ENCODE data around the gene KCNH3.

KCNH3 gene

GRCh38 chr12:49537231-49537751, 1.5 kb upstream of the KCNH3 start:
- TF ChIP-seq POLR2AphosphoS5 (IDR thresholded peaks at IDR 0.05; ENCODE audit: low read depth, low read length): no peak
- no peak for TF ChIP-seq SIN3A (IDR thresholded peaks at IDR 0.05; ENCODE audit: borderline replicate concordance, insufficient read depth, low read length)
- TF ChIP-seq REST (IDR thresholded peaks at IDR 0.05; ENCODE audit: insufficient read depth in 1 of 2, low read depth in 2 of 2, low read length in 2 of 2): no peak
- no peak for TF ChIP-seq FOXP2 (optimal IDR thresholded peaks at IDR 0.05; ENCODE audit: borderline replicate concordance, extremely low read depth, extremely low read length, insufficient read depth)
- TF ChIP-seq TAF1 (IDR thresholded peaks at IDR 0.05; ENCODE audit: borderline replicate concordance, insufficient read depth, low read length): no peak

- TF ChIP-seq REST (IDR thresholded peaks at IDR 0.05; ENCODE audit: insufficient read depth in 1 of 2, low read depth in 2 of 2, low read length in 2 of 2) (no peak), TAF1 (IDR thresholded peaks at IDR 0.05; ENCODE audit: borderline replicate concordance, insufficient read depth, low read length) (no peak), POLR2AphosphoS5 (IDR thresholded peaks at IDR 0.05; ENCODE audit: low read depth, low read length) (no peak), SIN3A (IDR thresholded peaks at IDR 0.05; ENCODE audit: borderline replicate concordance, insufficient read depth, low read length) (no peak), FOXP2 (optimal IDR thresholded peaks at IDR 0.05; ENCODE audit: borderline replicate concordance, extremely low read depth, extremely low read length, insufficient read depth) (no peak)
Measured at GRCh38 chr12:49537752-49538509, 899 bp upstream of the KCNH3 start.

GRCh38 chr12:49539406-49540228, 787 bp downstream of the KCNH3 start:
- no peak for TF ChIP-seq TAF1 (IDR thresholded peaks at IDR 0.05; ENCODE audit: borderline replicate concordance, insufficient read depth, low read length)
- no peak for TF ChIP-seq REST (IDR thresholded peaks at IDR 0.05; ENCODE audit: insufficient read depth in 1 of 2, low read depth in 2 of 2, low read length in 2 of 2)
- TF ChIP-seq FOXP2 (optimal IDR thresholded peaks at IDR 0.05; ENCODE audit: borderline replicate concordance, extremely low read depth, extremely low read length, insufficient read depth): no peak

GRCh38 chr12:49540229-49541139, 1.7 kb downstream of the KCNH3 start:
- no peak for TF ChIP-seq TAF1 (IDR thresholded peaks at IDR 0.05; ENCODE audit: borderline replicate concordance, insufficient read depth, low read length)
- no peak for TF ChIP-seq FOXP2 (optimal IDR thresholded peaks at IDR 0.05; ENCODE audit: borderline replicate concordance, extremely low read depth, extremely low read length, insufficient read depth)
- no peak for TF ChIP-seq REST (IDR thresholded peaks at IDR 0.05; ENCODE audit: insufficient read depth in 1 of 2, low read depth in 2 of 2, low read length in 2 of 2)
- TF ChIP-seq SIN3A (IDR thresholded peaks at IDR 0.05; ENCODE audit: borderline replicate concordance, insufficient read depth, low read length): no peak
- no peak for TF ChIP-seq POLR2AphosphoS5 (IDR thresholded peaks at IDR 0.05; ENCODE audit: low read depth, low read length)

All from PFSK-1 (cell line).